Measurements from ENCODE around the gene SALL2. TPM values are rescaled to one million over a fixed set of nuclear protein-coding genes. Genes with fewer than 3 reads are reported as not detected.

Gene SALL2
- total RNA-seq, 1 experiment from 2014 or later, result 10.9 TPM

DNA sequence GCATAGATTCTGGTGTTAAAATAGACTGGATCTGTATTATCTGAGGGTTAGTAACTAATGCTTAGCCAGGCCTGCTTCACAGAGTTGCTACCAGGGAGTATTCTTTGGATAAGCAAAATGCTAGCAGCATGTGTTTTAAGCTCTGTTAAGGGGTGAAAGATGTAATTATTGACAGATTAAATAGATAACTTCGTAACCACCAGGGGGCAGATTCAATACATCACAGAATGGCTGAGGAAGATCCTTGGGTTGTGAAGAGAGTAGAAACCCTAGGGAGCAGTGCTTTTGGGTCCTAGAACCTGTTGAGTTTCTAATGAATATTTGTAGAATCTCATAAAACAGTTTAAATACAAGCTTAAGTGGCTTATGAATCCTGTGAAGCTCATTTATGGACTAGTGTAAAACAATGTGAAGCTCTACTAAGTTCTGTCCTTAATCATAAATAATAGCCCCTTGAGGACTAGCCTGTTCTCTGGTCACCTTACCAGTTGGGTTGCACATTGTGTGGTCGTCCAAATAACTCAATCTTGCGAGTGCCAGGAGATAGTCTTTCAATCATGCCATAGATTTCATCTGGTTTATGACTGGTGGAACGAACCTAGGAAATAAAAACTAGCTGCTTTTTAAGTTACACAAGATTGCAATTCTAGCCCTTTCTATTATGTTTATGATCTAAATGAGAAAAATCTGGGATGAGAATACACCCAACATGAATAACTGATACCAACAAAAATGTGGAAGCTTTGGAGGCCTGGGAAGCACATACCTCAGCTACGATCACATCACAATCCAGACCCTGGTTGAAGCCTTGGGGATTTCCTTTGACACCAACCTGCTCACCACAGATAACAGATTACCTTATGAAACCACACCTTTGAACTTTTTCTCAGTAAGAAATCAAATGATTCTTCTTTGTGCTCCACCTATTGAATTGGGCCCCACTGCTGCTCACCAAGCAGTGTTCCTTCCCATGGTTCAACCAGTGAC is 27.3 kb downstream of the SALL2 start:
- POLR2A ChIA-PET, result interaction anchor here (1.0 to 2.7 kb wide), 3 partner anchors 12 to 43 kb away, joined by 3 to 11 read pairs (median 5); partner anchors contain the start of genes CHD8, METTL3 and SALL2

DNA sequence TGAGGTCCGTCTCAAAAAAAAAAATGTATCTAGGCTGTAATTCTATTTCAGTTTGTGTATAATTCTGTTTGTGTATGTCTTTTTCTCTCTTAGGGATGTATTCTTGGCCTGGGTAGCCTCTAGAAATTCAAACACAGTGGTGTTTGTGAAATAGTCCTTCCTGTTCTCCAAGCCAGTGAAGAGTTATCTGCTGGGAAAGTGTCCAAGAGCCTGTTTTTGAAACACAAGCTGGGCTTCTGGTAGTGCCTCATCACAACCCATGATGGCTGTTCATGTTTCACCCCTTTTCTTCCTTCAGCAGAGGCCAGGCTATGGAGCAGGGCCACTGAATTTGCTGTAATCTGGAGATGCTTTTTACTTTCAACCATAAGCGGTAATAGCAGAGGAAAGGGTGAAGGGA is 29.7 kb downstream of the SALL2 start:
- intact Hi-C loops (cut with micrococcal nuclease; ENCODE audit: unreplicated experiment), result no loop called here

More for the DNA sequence above, 27.3 kb downstream of the SALL2 start:
- Histone ChIP-seq H3K9me3 (no peaks in the 10 kb centered on the region), H3K4me3 (ENCODE audit: low read depth, low read length) (no peak overlapping the region), H3K4me1 (0 out of 2 replicates have a peak, but pooled peaks cover 11% of the 10 kb centered on the region), H3K27me3 (replicated peaks; ENCODE audit: control insufficient read depth, insufficient read depth, low read length) (no peaks in the 10 kb centered on the region), H3K36me3 (ENCODE audit: control insufficient read depth, insufficient read depth, low read length) (peaks cover 2% of the 10 kb centered on the region)
- intact Hi-C loops (cut with micrococcal nuclease; ENCODE audit: unreplicated experiment), result loop anchor here (1.0 kb wide), 2 partner anchors 43 to 58 kb away; partner anchors contain the start of gene CHD8
- TF ChIP-seq, protein P1, sequence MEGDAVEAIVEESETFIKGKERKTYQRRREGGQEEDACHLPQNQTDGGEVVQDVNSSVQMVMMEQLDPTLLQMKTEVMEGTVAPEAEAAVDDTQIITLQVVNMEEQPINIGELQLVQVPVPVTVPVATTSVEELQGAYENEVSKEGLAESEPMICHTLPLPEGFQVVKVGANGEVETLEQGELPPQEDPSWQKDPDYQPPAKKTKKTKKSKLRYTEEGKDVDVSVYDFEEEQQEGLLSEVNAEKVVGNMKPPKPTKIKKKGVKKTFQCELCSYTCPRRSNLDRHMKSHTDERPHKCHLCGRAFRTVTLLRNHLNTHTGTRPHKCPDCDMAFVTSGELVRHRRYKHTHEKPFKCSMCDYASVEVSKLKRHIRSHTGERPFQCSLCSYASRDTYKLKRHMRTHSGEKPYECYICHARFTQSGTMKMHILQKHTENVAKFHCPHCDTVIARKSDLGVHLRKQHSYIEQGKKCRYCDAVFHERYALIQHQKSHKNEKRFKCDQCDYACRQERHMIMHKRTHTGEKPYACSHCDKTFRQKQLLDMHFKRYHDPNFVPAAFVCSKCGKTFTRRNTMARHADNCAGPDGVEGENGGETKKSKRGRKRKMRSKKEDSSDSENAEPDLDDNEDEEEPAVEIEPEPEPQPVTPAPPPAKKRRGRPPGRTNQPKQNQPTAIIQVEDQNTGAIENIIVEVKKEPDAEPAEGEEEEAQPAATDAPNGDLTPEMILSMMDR (IDR thresholded peaks at IDR 0.05; ENCODE audit: insufficient read depth in 1 of 2, low read depth in 1 of 2, low read length in 1 of 2, severe bottlenecking in 1 of 2, unreplicated experiment in 1 of 2), result peak; percentile 30
- Mint-ChIP-seq H3K9me3 (ENCODE audit: unreplicated experiment) (no peaks in the 10 kb centered on the region), H3K4me3 (ENCODE audit: unreplicated experiment) (no peak overlapping the region), H3K36me3 (ENCODE audit: insufficient read depth, unreplicated experiment) (peaks cover 95% of the 10 kb centered on the region), H3K4me1 (ENCODE audit: low read depth, unreplicated experiment) (peaks cover 25% of the 10 kb centered on the region), H3K27me3 (ENCODE audit: insufficient read depth, unreplicated experiment) (no peaks in the 10 kb centered on the region), H3K27ac (ENCODE audit: unreplicated experiment) (peak overlapping the region; percentile 22)
- CTCF ChIA-PET, result interaction anchor here (0.6 to 2.1 kb wide), 9 partner anchors 9 to 62 kb away, joined by 3 to 15 read pairs (median 5); partner anchors contain the start of genes METTL3, RAB2B, SALL2 and TOX4
- DNase-seq, result peak in 1 of 2 experiments; percentile 70
- BruUV-seq (replicated peaks), result no TSS peak

More for the DNA sequence above, 29.7 kb downstream of the SALL2 start:
- ChIA-PET POLR2A (interaction anchor here (0.7 kb wide), 2 partner anchors 29 to 153 kb away, joined by 3 to 5 read pairs; no protein-coding TSS in a partner anchor), CTCF (interaction anchor here (1.5 kb wide), 1 partner anchor 20 kb away, joined by 13 read pairs; the partner anchor contains the start of genes RAB2B and TOX4)
- H3K27me3 Mint-ChIP-seq (ENCODE audit: insufficient read depth, unreplicated experiment), result no peaks in the 10 kb centered on the region
- Histone ChIP-seq H3K4me1 (0 out of 2 replicates have a peak, but pooled peaks cover 11% of the 10 kb centered on the region), H3K4me3 (ENCODE audit: low read depth, low read length) (no peak overlapping the region), H3K27me3 (replicated peaks; ENCODE audit: control insufficient read depth, insufficient read depth, low read length) (no peaks in the 10 kb centered on the region), H3K9me3 (no peaks in the 10 kb centered on the region), H3K36me3 (ENCODE audit: control insufficient read depth, insufficient read depth, low read length) (peaks cover 1% of the 10 kb centered on the region; the same call in 1 of the 2 replicates)
- no peak overlapping the region for H3K4me3 Mint-ChIP-seq (ENCODE audit: unreplicated experiment)
- no TSS peak for BruUV-seq (replicated peaks)
- TF ChIP-seq, protein P1 (IDR thresholded peaks at IDR 0.05; ENCODE audit: insufficient read depth in 1 of 2, low read depth in 1 of 2, low read length in 1 of 2, severe bottlenecking in 1 of 2, unreplicated experiment in 1 of 2), result no peak
- peaks cover 25% of the 10 kb centered on the region for H3K4me1 Mint-ChIP-seq (ENCODE audit: low read depth, unreplicated experiment)
- H3K36me3 Mint-ChIP-seq (ENCODE audit: insufficient read depth, unreplicated experiment), result peaks cover 95% of the 10 kb centered on the region
- DNase-seq, result no peak
- H3K9me3 Mint-ChIP-seq (ENCODE audit: unreplicated experiment), result no peaks in the 10 kb centered on the region
- no peak overlapping the region for H3K27ac Mint-ChIP-seq (ENCODE audit: unreplicated experiment)
